ENCODE results near the gene TRPM5.

Gene TRPM5

DNA sequence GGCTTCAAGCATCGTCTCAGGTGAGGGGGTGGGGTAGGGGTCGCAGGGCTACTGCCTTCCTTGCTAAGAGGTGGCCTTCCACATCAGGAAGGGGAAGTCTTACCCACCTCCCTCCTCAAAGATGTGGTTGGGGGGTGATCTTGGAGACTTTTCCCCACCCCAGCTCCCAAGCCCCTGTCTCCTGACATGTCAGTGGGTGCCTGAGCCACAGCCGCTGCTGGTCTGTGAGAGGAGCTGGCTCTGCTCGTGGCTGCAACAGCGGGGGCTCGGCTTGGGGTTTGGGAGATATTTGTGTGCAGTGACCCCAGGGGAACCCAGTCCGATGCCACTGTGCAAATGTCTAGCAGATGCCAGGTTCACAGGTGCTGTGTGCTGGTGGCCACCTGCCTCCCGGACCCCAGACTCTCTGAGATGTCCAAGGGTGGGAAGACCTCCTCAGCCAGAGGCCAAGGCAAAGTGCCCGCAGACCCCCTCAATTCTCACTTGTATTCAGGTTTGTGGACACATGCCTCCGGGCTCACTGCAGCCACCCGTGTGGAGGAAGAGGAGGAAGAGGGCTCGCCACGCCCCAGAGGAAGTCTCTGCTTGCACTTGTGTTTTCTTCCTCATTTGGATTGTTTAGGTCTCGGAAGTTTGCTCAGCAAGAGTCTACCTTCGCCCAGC lies 2.4 kb upstream of the TRPM5 start:
- no peak overlapping the region for H3K4me3 ChIP-seq (replicated peaks; ENCODE audit: insufficient read depth, low read length)
- no peak for TF ChIP-seq GABPA (IDR thresholded peaks at IDR 0.05; ENCODE audit: low read depth)
- no peak for TF ChIP-seq POLR2AphosphoS5 (IDR thresholded peaks at IDR 0.05; ENCODE audit: low read depth)
- TF ChIP-seq SPI1 (IDR thresholded peaks at IDR 0.05; ENCODE audit: borderline replicate concordance, low read depth), result peak; percentile 79; the same call in 1 of the 2 replicates
- H3K27me3 ChIP-seq (ENCODE audit: insufficient read depth, poor library complexity, severe bottlenecking), result peaks cover 24% of the 10 kb centered on the region
- peak overlapping the region; percentile 32; the same call in 1 of the 2 replicates for H3K27ac ChIP-seq (replicated peaks)
- peak in 1 of 2 experiments; percentile 75 for DNase-seq (ENCODE audit: low read depth in 1 of 2, low spot score in 1 of 2)

DNA sequence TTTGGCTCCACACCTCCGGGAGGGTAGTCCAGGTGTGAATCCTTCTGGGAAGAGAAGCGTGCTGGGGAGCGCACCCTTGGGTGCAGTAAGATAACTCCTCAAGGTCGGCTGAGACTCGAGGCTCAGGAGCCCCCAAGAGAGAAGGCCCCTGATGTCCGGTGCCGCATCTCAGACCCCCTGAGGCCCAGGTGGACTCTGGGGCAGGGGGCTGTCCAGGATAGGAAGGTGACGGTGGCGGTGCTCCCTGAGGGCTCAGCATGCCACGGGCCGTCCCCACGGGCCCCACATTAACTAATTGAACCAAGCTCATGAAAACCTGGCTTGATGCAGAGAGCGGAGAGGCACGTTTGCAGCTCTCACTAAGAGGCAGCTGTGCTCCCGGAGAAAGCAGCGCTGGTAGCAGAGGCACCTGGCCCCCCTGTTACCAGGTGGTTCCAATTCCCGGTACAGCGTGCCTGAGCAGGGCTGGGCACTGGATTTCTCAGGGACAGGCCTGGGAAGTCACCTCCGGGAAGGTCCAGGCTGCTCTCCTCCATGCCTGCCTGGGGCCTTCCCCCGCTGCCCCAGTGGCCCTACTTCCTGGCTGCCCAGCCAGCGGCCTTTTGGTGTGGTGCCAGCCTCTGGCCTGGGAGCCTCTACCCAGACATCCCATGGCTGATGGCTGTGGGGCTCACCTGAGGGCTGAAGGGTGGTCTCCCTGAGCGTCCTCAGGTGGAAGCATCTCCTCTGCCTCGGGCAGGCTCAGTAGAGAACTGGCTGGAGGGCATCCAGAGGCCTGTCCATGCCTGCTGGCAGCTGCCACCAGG lies 1.6 kb upstream of the TRPM5 start:
- H3K27me3 ChIP-seq (ENCODE audit: insufficient read depth, poor library complexity, severe bottlenecking), result peaks cover 24% of the 10 kb centered on the region
- no peak for TF ChIP-seq POLR2AphosphoS5 (IDR thresholded peaks at IDR 0.05; ENCODE audit: low read depth)
- TF ChIP-seq GABPA (IDR thresholded peaks at IDR 0.05; ENCODE audit: low read depth), result no peak
- TF ChIP-seq REST (IDR thresholded peaks at IDR 0.05; ENCODE audit: insufficient replicate concordance, low read depth), result no peak
- TF ChIP-seq, protein P1, sequence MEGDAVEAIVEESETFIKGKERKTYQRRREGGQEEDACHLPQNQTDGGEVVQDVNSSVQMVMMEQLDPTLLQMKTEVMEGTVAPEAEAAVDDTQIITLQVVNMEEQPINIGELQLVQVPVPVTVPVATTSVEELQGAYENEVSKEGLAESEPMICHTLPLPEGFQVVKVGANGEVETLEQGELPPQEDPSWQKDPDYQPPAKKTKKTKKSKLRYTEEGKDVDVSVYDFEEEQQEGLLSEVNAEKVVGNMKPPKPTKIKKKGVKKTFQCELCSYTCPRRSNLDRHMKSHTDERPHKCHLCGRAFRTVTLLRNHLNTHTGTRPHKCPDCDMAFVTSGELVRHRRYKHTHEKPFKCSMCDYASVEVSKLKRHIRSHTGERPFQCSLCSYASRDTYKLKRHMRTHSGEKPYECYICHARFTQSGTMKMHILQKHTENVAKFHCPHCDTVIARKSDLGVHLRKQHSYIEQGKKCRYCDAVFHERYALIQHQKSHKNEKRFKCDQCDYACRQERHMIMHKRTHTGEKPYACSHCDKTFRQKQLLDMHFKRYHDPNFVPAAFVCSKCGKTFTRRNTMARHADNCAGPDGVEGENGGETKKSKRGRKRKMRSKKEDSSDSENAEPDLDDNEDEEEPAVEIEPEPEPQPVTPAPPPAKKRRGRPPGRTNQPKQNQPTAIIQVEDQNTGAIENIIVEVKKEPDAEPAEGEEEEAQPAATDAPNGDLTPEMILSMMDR (IDR thresholded peaks at IDR 0.05; ENCODE audit: insufficient read depth, low read length), result no peak
- no peak for TF ChIP-seq SPI1 (IDR thresholded peaks at IDR 0.05; ENCODE audit: borderline replicate concordance, low read depth)

DNA sequence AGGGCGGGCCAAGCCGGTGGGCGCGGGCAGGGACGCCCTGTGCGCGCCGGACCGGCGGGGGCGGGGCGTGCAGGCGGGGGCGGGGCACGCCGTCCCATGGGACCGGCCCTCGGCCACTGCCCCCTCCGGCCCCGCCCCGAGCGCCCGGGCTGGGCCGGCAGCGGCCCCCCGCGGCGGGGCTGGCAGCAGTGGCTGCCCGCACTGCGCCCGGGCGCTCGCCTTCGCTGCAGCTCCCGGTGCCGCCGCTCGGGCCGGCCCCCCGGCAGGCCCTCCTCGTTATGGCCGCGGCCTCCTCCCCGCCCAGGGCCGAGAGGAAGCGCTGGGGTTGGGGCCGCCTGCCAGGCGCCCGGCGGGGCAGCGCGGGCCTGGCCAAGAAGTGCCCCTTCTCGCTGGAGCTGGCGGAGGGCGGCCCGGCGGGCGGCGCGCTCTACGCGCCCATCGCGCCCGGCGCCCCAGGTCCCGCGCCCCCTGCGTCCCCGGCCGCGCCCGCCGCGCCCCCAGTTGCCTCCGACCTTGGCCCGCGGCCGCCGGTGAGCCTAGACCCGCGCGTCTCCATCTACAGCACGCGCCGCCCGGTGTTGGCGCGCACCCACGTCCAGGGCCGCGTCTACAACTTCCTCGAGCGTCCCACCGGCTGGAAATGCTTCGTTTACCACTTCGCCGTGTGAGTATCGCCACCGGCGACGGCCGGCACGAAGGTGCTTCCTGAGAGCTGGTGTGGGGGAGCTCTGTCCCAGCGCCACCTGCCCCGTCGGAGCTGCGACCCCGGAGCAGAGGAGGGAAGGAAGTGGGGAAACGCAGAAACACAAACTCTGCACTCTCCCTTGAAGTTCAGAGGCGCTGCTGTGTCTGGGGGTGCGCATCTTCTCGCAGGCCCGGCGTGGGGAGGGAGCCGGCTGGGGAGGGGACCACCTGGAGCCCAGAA lies 769 bp upstream of the TRPM5 start, which contains the start of gene KCNQ1:
TSS of gene KCNQ1 (plus strand) at position 188 of the 925 bp plus-strand sequence. CDS start at position 279, 91 bp downstream.
- Histone ChIP-seq H3K27ac (replicated peaks) (no peak within 1 kb of the TSS), H3K4me3 (replicated peaks; ENCODE audit: insufficient read depth, low read length) (peak within 1 kb of the TSS; percentile 30), H3K27me3 (ENCODE audit: insufficient read depth, poor library complexity, severe bottlenecking) (peaks cover 24% of the 10 kb centered on the region)
- TF ChIP-seq SPI1 (IDR thresholded peaks at IDR 0.05; ENCODE audit: borderline replicate concordance, low read depth) (no peak), REST (IDR thresholded peaks at IDR 0.05; ENCODE audit: insufficient replicate concordance, low read depth) (no peak), POLR2AphosphoS5 (IDR thresholded peaks at IDR 0.05; ENCODE audit: low read depth) (no peak), GABPA (IDR thresholded peaks at IDR 0.05; ENCODE audit: low read depth) (no peak)
- TF ChIP-seq, protein P1 (IDR thresholded peaks at IDR 0.05; ENCODE audit: insufficient read depth, low read length), result no peak
- no peak for DNase-seq (ENCODE audit: low read depth in 1 of 2, low spot score in 1 of 2)

More for the DNA sequence above, 1.6 kb upstream of the TRPM5 start:
- H3K27ac ChIP-seq (replicated peaks), result no peak overlapping the region
- H3K4me3 ChIP-seq (replicated peaks; ENCODE audit: insufficient read depth, low read length), result peak overlapping the region; percentile 30
- no peak for DNase-seq (ENCODE audit: low read depth in 1 of 2, low spot score in 1 of 2)

Measured in HL-60 (cell line).